Measurements from ENCODE around the gene BORCS8.

- TF ChIP-seq POLR2A (IDR thresholded peaks at IDR 0.05) (no peak), CTCF (IDR thresholded peaks at IDR 0.05) (no peak), POLR2AphosphoS5 (IDR thresholded peaks at IDR 0.05) (no peak)
Measured at GRCh38 chr19:19165396-19165795, 26.6 kb downstream of the BORCS8 start.

All from prostate gland (tissue), 2 donors.